ENCODE results near the gene MEGF11. TPM values are rescaled to one million over a fixed set of nuclear protein-coding genes. Genes with fewer than 3 reads are reported as not detected.

The MEGF11 gene
- total and polyA plus RNA-seq, 10 donors, result 0.02 to 0.61 (median 0.23) TPM; not detected in 4

- Histone ChIP-seq H3K27ac (no peak overlapping the region), H3K9me3 (no peaks in the 10 kb centered on the region)
- intact Hi-C loops (cut with DNase I; ENCODE audit: low total_unique reads), result no loop called here
Measured at GRCh38 chr15:65940618-65940909, 313.0 kb downstream of the MEGF11 start.

GRCh38 chr15:65939901-65940617 lies 313.5 kb downstream of the MEGF11 start:
- H3K27me3 ChIP-seq (replicated peaks in 1 of 7), result peaks cover 0 to 21% (median 0%) of the 10 kb centered on the region in 7 donors
- intact Hi-C loops (cut with DNase I; ENCODE audit: low total_unique reads), result no loop called here
- H3K27ac ChIP-seq, result no peak overlapping the region
- no peak for DNase-seq
- TF ChIP-seq POLR2A (IDR thresholded peaks at IDR 0.05) (no peak), POLR2AphosphoS5 (IDR thresholded peaks at IDR 0.05) (peak in 1 of 3 donors; percentile 20)
- no peaks in the 10 kb centered on the region for H3K9me3 ChIP-seq
- no peak overlapping the region for H3K4me3 ChIP-seq
- H3K4me1 ChIP-seq, result peaks cover 0 to 9% (median 0%) of the 10 kb centered on the region in 6 donors
- WGBS, 5 donors, result 70 to 83% (median 76%) methylated on average over 9 to 10 of the region's 10 CpGs
- no peaks in the 10 kb centered on the region for H3K36me3 ChIP-seq

More at GRCh38 chr15:65940618-65940909, 313.0 kb downstream of the MEGF11 start:
- TF ChIP-seq CTCF (IDR thresholded peaks at IDR 0.05 in 8 of 11, conservative IDR thresholded peaks at IDR 0.05 in 3 of 11) (no peak), POLR2AphosphoS5 (IDR thresholded peaks at IDR 0.05) (no peak), POLR2A (IDR thresholded peaks at IDR 0.05) (no peak)
- DNase-seq, result no peak
- H3K36me3 ChIP-seq, result no peaks in the 10 kb centered on the region
- H3K4me3 ChIP-seq, result no peak overlapping the region
- H3K27me3 ChIP-seq (replicated peaks in 1 of 7), result peaks cover 0 to 21% (median 0%) of the 10 kb centered on the region in 7 donors
- peaks cover 0 to 9% (median 0%) of the 10 kb centered on the region in 6 donors for H3K4me1 ChIP-seq

GRCh38 chr15:65938604-65939003 lies 314.9 kb downstream of the MEGF11 start:
- Histone ChIP-seq H3K9me3 (no peaks in the 10 kb centered on the region), H3K27me3 (replicated peaks in 1 of 7) (peaks cover 0 to 13% (median 0%) of the 10 kb centered on the region in 7 donors), H3K4me1 (peaks cover 0 to 9% (median 0%) of the 10 kb centered on the region in 6 donors), H3K36me3 (no peaks in the 10 kb centered on the region), H3K27ac (no peak overlapping the region), H3K4me3 (no peak overlapping the region)
- DNase-seq, result no peak
- TF ChIP-seq POLR2A (IDR thresholded peaks at IDR 0.05), result no peak
- intact Hi-C loops (cut with DNase I; ENCODE audit: low total_unique reads), result no loop called here
- 85 to 94% (median 92%) methylated on average over 4 of the region's 4 CpGs for WGBS, 5 donors

GRCh38 chr15:65937476-65937875 lies 316.1 kb downstream of the MEGF11 start:
- Histone ChIP-seq H3K9me3 (no peaks in the 10 kb centered on the region), H3K27me3 (replicated peaks in 1 of 7) (peaks cover 0 to 13% (median 0%) of the 10 kb centered on the region in 7 donors), H3K36me3 (no peaks in the 10 kb centered on the region), H3K4me1 (peaks cover 0 to 9% (median 0%) of the 10 kb centered on the region in 6 donors), H3K27ac (no peak overlapping the region), H3K4me3 (no peak overlapping the region)
- DNase-seq, result no peak
- intact Hi-C loops (cut with DNase I; ENCODE audit: low total_unique reads), result no loop called here
- TF ChIP-seq POLR2AphosphoS5 (IDR thresholded peaks at IDR 0.05) (no peak), POLR2A (IDR thresholded peaks at IDR 0.05) (no peak), CTCF (IDR thresholded peaks at IDR 0.05 in 8 of 11, conservative IDR thresholded peaks at IDR 0.05 in 3 of 11) (no peak)
- 90 to 100% (median 90%) methylated on average over 1 of the region's 1 CpG for WGBS, 5 donors

GRCh38 chr15:65937054-65937453 lies 316.5 kb downstream of the MEGF11 start:
- 93 to 100% (median 95%) methylated on average over 3 of the region's 3 CpGs for WGBS, 5 donors
- H3K27me3 ChIP-seq (replicated peaks in 1 of 7), result peaks cover 0 to 13% (median 0%) of the 10 kb centered on the region in 7 donors

More at GRCh38 chr15:65937054-65937453, 316.5 kb downstream of the MEGF11 start:
- Histone ChIP-seq H3K27ac (no peak overlapping the region), H3K36me3 (no peaks in the 10 kb centered on the region), H3K4me1 (peaks cover 0 to 9% (median 0%) of the 10 kb centered on the region in 6 donors), H3K4me3 (no peak overlapping the region), H3K9me3 (no peaks in the 10 kb centered on the region)
- TF ChIP-seq CTCF (IDR thresholded peaks at IDR 0.05 in 8 of 11, conservative IDR thresholded peaks at IDR 0.05 in 3 of 11) (no peak), POLR2A (IDR thresholded peaks at IDR 0.05) (no peak), POLR2AphosphoS5 (IDR thresholded peaks at IDR 0.05) (no peak)
- no peak for DNase-seq
- intact Hi-C loops (cut with DNase I; ENCODE audit: low total_unique reads), result no loop called here
